GM23338 (cell line): Measurements from ENCODE around the gene LMAN1L.

Experiments used
- CREB1 ChIP-seq: fragments of 250-450 bp; sonication (Bioruptor Pico); IDR thresholded peaks from 2 replicates; pipeline ENCODE4 v1.5.0; 2020; ENCODE audit warnings: low read depth, mild to moderate bottlenecking, moderate library complexity
- CTCF ChIP-seq, 2 experiments: fragments of 200-600 bp in 1 of 2; sonication (generic) in 1 of 2; conservative IDR thresholded peaks; 2 replicates each; pipeline versions ENCODE4 v1.5.1 to v1.6.1; 2016 to 2017; ENCODE audit warnings: antibody characterized with exemption in 2 of 2, low read depth in 2 of 2, mild to moderate bottlenecking in 2 of 2, moderate library complexity in 1 of 2
- EZH2 ChIP-seq: fragments of 200-600 bp; sonication (generic); IDR thresholded peaks from one replicate; pipeline ENCODE4 v1.8.0; 2017; ENCODE audit warnings: antibody characterized with exemption, mild to moderate bottlenecking, low read depth; ENCODE audit not compliant: unreplicated experiment
- EZH2phosphoT487 ChIP-seq: fragments of 200-600 bp; sonication (generic); IDR thresholded peaks from one replicate; pipeline ENCODE4 v1.8.1; 2018; ENCODE audit warnings: antibody characterized with exemption; ENCODE audit not compliant: unreplicated experiment
- POLR2AphosphoS5 ChIP-seq: IDR thresholded peaks from 2 replicates; pipeline ENCODE4 v1.6.1; 2016; ENCODE audit warnings: antibody characterized with exemption, low read depth
- REST ChIP-seq: IDR thresholded peaks from one replicate; pipeline ENCODE4 v1.6.1; 2018; ENCODE audit warnings: antibody characterized with exemption; ENCODE audit not compliant: unreplicated experiment
- TF ChIP-seq, protein P1 (sequence below): IDR thresholded peaks from 2 replicates; pipeline ENCODE4 v1.6.1; 2016; ENCODE audit warnings: antibody characterized with exemption

DNA sequence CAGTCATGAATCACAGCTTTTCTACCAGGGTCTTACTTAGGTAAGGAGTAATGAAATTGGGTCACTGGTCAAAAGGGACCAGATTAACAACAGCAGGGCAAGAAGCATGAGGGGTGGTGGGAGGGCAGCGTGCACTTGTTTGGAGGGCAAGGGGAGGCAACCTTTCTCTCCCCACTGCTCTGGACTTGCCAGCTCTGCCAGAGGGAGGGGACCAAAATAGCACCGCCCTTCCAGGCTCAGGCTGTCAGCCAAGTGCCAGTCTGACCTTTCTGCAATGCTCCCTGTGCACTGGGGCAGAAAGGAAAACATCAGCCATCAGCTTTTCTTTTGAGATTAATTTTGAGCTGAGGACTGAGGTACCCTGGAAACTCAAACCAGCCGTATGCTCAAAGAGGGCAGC is 34.8 kb downstream of the LMAN1L start:
- TF ChIP-seq EZH2: no peak
- no peak for TF ChIP-seq CTCF (conservative IDR thresholded peaks at IDR 0.05; ENCODE audit: low read depth in 2 of 2)
- no peak for TF ChIP-seq EZH2phosphoT487
- TF ChIP-seq POLR2AphosphoS5: no peak
- TF ChIP-seq CREB1 (CRISPR knock-in tag): no peak
- no peak for TF ChIP-seq REST
- TF ChIP-seq, protein P1, sequence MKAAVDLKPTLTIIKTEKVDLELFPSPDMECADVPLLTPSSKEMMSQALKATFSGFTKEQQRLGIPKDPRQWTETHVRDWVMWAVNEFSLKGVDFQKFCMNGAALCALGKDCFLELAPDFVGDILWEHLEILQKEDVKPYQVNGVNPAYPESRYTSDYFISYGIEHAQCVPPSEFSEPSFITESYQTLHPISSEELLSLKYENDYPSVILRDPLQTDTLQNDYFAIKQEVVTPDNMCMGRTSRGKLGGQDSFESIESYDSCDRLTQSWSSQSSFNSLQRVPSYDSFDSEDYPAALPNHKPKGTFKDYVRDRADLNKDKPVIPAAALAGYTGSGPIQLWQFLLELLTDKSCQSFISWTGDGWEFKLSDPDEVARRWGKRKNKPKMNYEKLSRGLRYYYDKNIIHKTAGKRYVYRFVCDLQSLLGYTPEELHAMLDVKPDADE: no peak
